GM18909 (cell line): ENCODE results near the gene HAVCR2.
"Not testable (repeated sequence)": the region's sequence is repeated elsewhere in the genome, so short reads cannot be mapped to it uniquely, and the experiment has no call there.

Source experiments
- ATAC-seq: cut with Tn5 transposase; IDR thresholded peaks from one replicate; pipeline ENCODE4 v1.9.1; 2021; ENCODE audit warnings: mild to moderate bottlenecking; ENCODE audit not compliant: unreplicated experiment, poor library complexity

The HAVCR2 gene

DNA sequence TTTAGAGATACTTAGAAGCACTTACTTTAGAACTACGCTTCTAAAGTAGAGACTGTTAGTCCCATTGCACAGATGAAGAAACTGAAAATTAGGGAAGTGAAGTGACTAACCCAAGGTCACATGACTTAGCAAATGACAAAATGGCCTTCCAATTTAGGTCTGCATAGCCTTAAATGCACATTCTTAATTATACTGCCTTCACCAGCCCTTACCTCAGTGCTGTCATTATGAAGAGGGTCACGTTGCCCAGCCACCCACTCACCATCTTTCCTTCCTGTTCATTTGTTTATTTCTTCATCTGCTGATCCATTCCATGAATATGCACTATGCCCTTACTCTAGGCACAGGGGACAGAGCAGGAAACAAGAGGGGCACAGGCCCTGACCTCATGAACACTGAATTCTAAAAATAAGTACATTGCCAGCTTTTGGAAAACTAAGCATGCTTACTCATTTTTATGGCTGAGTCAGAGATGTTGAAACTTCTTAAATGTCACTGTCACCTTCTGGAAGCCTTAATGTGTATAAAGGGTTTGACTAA is 8.6 kb downstream of the HAVCR2 start:
- no peak for ATAC-seq

DNA sequence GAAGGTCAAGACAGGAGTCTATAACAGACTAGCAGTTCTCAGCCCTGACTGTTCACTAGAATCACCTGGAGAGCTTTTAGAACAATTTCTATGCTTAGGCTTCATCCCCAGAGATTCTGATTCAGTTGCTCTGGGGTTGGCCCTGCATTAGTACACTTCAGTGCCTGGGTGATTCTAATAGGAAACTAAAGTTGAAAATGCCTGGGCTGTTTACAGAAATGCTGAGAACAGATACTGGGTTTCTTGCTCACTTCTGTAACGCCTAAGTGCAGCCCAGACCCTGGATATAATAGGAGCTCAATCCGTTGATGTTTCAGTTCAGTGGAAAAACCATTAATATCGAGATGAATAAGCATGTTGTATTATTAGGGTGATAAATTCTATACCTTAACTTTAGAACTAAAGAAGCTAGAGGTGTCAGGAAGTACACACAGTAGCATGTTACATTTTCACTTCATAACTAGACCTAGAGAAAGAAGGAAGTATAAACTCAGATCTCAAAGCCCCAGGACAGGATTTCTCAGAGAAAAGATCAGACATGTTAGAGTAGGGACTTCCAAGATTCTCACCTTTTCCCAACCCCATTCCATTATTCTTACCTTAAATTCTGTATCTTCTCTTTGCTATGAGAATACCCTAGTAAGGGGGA is 20.4 kb downstream of the HAVCR2 start:
- peak; percentile 79 for ATAC-seq

- no peak for ATAC-seq
Measured at GRCh38 chr5:157086751-157087359, 22.0 kb downstream of the HAVCR2 start.

GRCh38 chr5:157085930-157086329 is 22.9 kb downstream of the HAVCR2 start:
- ATAC-seq, result no peak

DNA sequence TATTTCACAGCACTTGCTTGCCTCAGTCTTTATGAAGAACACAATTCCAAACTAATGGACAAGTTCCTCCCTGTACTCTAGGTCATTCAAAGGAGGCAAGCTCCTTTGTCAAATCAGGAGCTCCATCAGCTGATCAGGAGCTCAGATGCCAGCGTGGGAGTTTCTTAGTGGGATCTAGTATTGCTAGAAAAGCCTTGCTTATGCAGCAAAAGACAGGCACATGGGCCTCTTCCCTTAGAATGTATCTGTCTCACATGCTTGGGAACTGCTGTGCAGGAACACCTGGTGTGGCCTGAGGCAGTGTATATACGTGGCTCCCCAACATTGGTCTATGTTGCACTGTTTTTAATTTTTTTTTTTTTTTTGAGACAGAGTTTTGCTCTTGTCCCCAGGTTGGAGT is 28.6 kb downstream of the HAVCR2 start:
- ATAC-seq, result no peak

DNA sequence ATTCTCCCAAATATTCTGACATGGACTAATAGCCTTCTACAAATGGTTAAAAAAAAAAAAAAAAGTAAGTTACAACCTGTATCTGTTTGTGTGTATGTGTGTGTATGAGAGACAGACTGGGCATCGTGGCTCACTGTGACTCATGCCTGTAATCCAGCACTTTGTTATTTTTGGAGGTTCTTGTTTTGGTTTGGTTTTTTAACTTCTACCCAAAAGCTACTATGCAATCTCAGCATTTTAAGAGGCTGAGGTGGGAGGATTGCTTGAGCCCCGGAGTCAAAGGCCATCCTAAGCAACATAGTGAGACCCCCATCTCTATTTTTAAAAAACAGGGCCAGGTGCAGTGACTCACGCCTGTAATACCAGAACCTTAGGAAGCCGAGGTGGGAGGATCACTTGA is 32.3 kb downstream of the HAVCR2 start:
- no peak for ATAC-seq

DNA sequence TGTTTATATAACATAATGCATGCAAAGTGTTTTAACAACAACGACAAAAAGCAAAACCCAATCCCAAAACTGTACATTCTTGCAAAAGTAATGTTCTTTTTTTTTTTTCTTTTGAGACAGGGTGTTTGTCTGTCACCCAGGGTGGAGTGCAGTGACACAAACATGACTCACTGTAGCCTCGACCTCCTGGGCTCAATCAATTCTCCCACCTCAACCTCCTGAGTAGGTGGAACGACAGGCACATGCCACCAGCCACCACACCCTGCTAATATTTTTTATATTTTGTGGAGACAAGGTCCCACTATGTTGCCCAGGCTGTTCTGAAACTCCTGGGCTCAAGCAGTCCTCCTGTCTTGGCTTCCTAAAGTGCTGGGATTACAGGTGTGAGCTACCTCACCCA is 36.3 kb downstream of the HAVCR2 start:
- ATAC-seq, result no peak

GRCh38 chr5:157069949-157070348 is 38.9 kb downstream of the HAVCR2 start:
- no peak for ATAC-seq

DNA sequence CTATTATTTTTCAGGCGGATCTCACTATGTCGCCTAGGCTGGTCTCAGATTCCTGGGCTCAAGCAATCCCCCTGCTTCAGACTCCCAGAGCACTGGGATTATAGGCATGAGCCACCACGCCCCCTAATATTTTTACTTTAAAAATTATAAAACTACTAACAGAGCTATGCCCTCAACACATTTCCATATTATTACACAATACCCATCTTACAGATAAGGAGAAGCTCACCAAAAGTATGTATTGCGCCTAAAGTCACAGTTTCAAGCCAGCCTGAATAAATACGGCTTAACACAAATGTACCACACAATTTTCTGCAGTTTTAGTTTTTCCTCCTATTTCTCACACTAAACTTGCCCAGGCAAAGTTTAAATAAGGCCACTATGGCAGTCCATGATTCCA is 40.1 kb downstream of the HAVCR2 start:
- no peak for ATAC-seq

DNA sequence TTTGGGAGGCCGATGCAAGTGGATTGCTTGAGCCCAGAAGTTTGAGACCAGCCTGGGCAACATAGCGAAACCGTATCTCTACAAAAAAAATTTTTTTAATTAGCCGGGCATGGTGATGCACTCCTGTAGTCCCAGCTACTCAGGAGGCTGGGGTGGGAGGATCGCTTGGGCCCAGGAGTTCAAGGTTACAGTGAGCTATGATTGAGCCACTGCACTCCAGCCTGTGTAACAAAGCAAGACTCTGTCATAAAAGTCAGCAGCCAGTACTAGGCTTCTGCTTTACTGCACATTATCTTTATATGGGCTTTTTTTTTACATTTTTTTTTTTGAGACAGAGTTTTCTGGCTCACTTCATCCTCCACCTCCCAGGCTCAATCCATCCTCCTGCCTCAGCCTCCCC is 40.5 kb downstream of the HAVCR2 start:
- ATAC-seq, result no peak

GRCh38 chr5:157067005-157067404 is 41.8 kb downstream of the HAVCR2 start:
- ATAC-seq, result no peak

GRCh38 chr5:157066080-157066479 is 42.8 kb downstream of the HAVCR2 start:
- ATAC-seq, result no peak

DNA sequence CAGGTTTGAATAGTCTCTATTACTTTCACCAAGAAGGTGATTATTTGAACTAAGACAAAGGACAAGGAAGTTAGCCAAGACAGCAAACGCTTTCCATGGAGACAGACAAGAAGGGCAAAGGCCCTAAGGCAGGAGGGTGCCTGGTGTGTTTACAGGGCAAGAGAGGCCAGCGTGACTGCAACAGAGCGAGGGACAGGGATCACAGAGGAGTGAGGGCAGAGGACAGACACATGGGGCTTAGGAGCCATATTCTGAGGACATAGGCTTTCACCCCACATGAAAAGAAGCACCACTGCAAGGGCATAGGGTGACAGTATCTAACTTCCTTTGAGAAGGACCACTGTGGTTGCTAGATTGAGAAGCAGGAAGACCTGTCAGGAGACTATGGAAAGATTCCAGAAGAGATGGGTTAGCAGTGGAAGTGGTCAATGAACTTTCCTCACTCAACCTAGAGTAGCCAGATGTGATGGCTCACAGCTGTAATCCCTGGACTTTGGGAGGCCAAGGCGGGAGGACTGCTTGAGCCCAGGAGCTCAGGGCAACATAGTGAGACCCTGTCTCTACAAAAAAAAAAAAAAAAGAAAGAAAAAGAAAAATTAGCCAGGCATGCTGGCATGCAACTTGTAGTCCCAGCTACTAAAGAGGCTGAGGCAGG is 44.9 kb downstream of the HAVCR2 start:
- ATAC-seq, result no peak

DNA sequence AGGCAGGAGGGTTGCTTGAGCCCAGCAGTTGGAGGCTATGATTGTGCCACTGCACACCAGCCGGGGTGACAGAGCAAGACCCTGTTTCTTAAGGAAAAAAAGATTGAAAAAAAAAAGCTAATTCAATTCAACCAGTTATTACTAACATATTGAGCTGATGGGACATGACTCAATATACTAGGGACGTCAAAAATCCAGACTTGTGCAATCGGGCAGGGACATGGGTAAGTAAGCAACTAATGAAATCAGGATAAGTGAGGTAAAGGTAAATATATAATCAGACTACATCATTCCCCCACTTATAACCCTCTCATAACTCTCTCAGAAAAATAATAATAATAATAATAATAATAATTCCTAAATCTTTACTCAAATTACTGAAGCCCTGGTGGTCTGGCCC is 49.0 kb downstream of the HAVCR2 start:
- no peak for ATAC-seq

DNA sequence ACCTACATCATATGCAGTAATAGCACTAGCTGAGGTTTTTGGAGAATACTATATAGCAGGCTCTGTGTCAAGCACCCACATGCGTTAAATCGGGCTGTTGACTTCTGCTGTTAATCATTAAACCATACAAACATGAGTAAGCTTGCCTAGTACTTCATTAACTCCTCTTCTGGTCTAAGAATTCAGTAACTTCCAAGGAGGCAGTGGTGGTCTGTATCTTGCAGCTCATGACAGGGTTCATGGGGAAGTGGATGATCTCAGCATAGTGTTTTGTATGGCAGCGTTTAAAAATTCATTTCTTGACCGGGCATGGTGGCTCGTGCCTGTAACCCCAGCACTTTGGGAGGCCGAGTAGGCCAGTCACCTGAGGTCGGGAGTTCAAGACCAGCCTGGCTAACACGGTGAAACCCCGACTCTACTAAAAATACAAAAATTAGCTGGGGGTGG is 49.7 kb downstream of the HAVCR2 start, which contains the start of gene HAVCR1:
HAVCR1 (minus strand) TSS at position 24 of the 447 bp plus-strand sequence. CDS start 1,173 bp downstream, outside the sequence.
- ATAC-seq, result peak; percentile 86

GRCh38 chr5:157057459-157058370 is 51.1 kb downstream of the HAVCR2 start:
- no peak for ATAC-seq

DNA sequence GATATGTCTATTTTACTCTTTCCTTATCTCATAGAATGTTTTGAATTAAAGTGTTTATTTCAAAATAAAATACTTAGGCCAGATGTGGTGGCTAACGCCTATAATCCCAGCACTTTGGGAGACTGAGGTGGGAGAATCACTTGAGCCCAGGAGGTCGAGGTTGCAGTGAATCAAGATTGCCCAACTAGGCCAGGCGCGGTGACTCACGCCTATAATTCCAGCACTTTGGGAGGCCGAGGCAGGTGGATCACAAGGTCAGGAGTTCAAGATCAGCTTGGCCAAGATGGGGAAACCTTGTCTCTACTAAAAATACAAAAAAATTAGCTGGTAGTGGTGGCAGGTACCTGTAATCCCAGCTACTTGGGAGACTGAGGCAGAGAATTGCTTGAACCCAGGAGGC is 52.0 kb downstream of the HAVCR2 start:
- not testable (repeated sequence) for ATAC-seq

DNA sequence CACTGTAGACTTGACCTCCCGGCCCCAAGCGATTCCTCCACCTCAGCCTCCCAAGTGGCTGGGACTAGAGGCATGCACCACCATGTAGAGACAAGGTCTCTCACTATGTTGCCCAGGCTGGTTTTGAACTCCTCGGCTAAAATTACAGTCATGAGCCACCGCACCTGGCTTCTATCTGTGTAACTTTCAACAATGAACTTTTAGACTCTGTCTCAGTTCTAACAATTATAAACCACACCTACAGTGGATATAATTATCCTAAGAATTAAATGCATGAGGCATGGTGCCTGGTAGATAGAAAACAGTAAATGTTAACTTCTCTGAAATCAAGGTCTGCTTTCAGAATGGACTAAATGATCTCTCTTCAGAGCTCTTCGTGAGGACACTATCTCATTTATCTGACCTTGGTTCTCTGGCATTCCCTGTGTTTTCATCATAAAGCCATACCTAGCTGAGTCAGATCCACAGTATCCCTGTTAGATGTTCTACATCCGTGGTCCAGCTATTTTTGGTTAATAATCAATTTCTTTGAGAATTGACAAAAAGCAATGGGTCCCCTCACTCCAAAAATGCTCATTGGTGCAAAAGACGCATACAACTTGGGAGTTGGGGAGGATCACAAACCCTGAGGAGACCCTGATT is 57.1 kb downstream of the HAVCR2 start:
- ATAC-seq, result no peak

- peak; percentile 55 for ATAC-seq
Measured at GRCh38 chr5:157050050-157050449, 58.8 kb downstream of the HAVCR2 start.

- peak; percentile 41 for ATAC-seq
Measured at GRCh38 chr5:157049605-157050004, 59.2 kb downstream of the HAVCR2 start.
